Tongue (tissue), 2 donors: ENCODE results near the gene HM13. TPM values are rescaled to one million over a fixed set of nuclear protein-coding genes. Genes with fewer than 3 reads are reported as not detected.
"Not testable (repeated sequence)": the region's sequence is repeated elsewhere in the genome, so short reads cannot be mapped to it uniquely, and the experiment has no call there.

Experiments
- DNase-seq: peaks from one replicate; pipeline ENCODE4 v3.0.0-alpha.2; 2015
- total RNA-seq: library from RNA; depleted of rRNA; stranded (reverse); fragments of >200 nt; gene quantifications from one replicate; pipeline ENCODE4 v1.2.3, GENCODE V29; 2014

The HM13 gene
- total RNA-seq, 1 donor from 2014 or later: 44.3 TPM

DNA sequence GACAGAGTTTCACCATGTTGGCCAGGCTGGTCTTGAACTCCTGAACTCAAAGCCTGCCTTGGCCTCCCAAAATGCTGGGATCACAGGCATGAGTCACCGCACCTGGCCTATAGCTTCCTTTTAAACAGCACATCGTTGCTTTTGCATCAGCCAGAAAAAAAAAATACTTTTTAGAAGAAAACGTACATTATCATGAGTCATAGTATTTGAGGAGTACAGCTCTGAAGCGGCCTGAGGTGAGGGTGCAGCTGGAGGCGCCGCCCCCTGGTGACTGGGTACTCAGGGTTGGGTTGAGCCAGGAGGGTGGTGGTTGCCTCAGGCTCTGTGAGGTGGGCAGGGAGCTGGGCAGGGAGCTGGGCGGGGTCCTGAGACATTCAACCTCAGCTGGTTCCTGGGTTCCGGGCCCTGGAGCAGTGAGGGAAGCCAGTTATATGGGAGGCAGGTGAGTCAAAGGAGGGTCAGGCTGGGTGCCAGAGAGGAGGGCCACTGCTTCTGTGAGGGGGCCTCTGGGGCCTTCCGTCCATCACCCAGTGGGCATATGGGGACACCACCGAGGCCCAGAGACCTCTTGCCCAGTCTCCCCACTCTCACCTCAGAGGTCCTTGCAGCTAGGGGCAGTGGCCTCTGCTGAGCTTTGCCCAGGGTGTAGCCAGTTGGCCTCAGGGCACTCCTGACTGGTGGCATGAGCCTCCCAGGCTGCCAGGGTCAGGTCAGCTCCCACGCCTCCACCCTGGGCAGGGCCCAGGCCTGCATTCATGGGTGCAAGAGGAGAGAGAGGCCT is 79.2 kb downstream of the HM13 start:
- peak; percentile 48 for DNase-seq

DNA sequence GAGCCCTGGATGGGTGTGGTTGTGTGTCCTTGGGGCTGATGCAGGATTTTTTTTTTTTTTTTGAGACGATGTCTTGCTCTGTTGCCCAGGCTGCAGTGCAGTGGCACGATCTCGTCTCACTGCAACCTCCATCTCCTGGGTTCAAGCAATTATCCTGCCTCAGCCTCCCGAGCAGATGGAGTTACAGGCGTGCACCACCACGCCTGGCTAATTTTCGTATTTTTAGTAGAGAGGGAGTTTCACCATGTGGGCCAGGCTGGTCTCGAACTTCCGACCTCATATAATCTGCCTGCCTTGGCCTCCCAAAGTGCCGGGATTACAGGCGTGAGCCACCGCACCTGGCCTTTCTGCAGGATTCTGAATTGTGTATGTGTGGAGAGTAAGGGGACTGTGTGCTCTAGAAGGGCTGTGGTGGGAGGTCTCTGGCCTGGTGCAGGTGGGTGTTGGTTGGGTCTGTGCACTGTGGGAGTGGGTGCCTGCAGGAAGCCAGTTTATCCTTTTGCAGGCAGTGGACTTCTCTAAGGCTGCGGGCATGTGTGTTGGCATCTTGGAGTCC is 79.8 kb downstream of the HM13 start:
- no peak for DNase-seq

- DNase-seq: no peak
Measured at GRCh38 chr20:31594558-31595379, 80.5 kb downstream of the HM13 start.

GRCh38 chr20:31595380-31595653 is 81.1 kb downstream of the HM13 start:
- DNase-seq: no peak

DNA sequence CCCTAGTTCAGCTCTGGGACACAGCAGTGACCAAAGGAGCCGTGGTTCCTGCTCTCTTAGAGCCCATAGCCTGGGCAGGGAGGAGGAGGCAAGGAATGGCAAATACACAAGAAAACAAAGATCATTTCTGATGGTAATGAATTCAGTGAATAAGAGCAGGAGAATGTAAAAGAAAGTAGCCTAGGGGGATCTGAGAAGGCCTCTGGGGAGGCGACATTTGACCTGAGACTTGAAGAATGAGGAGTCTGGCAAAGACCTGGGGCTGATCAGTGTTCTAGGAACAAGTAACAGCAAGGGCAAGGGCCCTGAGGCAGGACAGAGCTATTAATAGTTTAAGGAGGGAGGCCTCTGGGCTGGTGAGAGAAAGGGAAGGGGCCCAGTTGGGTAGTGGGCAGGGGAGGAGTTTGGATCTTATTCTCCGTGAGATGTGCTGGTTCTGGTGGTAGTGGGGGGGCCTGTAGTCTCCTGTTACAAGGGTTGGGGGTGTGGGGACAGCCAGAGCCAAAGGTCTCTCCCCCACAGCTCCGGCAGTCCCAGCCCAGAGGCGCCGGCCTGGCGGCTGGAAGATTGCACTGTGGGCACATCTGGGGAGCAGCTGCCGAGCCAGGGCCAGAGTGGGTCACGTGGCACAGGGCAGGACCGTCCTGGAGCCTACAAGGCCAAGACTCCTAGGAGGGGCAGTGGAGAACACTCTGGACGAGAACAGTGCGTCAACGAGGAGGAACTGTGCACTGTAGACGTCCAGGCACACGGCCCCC is 81.6 kb downstream of the HM13 start:
- DNase-seq: peak; percentile 84

GRCh38 chr20:31596412-31596715 is 82.1 kb downstream of the HM13 start:
- not testable (repeated sequence) for DNase-seq

DNA sequence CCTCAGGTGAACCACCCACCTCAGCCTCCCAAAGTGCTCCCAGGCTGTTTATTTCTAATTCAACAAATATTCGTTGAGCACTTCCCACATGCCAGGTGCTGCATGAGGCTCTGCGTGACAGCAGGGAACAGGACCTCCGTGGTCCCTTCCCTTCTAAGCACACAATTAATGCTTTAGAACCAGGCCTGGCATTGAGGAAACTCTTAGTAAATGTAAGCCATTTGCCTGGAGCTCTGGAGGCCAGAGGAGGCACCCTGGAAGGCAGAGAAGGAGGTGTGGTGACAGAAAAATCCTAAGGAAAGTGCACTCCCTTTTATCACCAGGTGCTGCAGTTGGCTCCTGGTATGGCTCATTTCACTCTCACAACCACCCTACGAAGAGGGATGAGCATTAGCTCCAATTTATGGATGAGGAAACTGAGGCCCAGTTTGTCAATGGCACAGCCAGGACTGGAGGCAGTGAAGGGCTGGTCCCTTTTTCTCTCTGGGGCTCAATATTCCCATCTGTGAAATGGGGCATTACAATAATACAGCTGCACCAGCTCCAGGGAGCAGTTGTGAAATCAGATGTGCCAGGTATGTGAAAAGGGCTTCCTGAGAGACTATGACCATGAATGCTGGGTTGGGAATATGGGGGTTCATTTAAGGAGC is 82.7 kb downstream of the HM13 start:
- no peak for DNase-seq

- no peak for DNase-seq
Measured at GRCh38 chr20:31597481-31597855, 83.2 kb downstream of the HM13 start.

- no peak for DNase-seq
Measured at GRCh38 chr20:31602431-31602778, 88.2 kb downstream of the HM13 start.

GRCh38 chr20:31602779-31603441 is 88.7 kb downstream of the HM13 start:
- no peak for DNase-seq

- peak; percentile 99 for DNase-seq
Measured at GRCh38 chr20:31603822-31604566, 89.8 kb downstream of the HM13 start.

GRCh38 chr20:31604567-31605030 is 90.4 kb downstream of the HM13 start:
- DNase-seq: no peak

DNA sequence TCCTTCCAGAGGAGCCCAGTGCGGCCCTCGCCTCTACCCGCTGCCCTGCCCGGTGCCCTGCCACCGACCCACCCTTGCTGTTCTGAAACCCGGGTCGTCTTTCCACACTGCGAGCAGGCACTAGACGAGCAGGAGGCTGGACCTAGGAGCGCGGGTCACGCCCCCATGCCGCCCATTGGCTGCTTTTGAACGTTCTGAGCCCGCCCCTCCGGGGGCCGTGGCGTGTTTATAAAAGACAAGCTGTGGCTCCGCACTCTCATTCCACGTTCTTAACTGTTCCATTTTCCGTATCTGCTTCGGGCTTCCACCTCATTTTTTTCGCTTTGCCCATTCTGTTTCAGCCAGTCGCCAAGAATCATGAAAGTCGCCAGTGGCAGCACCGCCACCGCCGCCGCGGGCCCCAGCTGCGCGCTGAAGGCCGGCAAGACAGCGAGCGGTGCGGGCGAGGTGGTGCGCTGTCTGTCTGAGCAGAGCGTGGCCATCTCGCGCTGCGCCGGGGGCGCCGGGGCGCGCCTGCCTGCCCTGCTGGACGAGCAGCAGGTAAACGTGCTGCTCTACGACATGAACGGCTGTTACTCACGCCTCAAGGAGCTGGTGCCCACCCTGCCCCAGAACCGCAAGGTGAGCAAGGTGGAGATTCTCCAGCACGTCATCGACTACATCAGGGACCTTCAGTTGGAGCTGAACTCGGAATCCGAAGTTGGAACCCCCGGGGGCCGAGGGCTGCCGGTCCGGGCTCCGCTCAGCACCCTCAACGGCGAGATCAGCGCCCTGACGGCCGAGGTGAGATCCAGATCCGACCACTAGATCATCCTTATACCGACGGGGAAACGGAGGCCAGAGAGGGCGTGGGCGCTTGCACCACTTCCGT is 91.0 kb downstream of the HM13 start, which contains the start of gene ID1:
Gene ID1 (plus strand): TSS at position 259 of the 871 bp plus-strand sequence. CDS start 99 bp downstream, at position 358.
- DNase-seq: peak; percentile 99

DNA sequence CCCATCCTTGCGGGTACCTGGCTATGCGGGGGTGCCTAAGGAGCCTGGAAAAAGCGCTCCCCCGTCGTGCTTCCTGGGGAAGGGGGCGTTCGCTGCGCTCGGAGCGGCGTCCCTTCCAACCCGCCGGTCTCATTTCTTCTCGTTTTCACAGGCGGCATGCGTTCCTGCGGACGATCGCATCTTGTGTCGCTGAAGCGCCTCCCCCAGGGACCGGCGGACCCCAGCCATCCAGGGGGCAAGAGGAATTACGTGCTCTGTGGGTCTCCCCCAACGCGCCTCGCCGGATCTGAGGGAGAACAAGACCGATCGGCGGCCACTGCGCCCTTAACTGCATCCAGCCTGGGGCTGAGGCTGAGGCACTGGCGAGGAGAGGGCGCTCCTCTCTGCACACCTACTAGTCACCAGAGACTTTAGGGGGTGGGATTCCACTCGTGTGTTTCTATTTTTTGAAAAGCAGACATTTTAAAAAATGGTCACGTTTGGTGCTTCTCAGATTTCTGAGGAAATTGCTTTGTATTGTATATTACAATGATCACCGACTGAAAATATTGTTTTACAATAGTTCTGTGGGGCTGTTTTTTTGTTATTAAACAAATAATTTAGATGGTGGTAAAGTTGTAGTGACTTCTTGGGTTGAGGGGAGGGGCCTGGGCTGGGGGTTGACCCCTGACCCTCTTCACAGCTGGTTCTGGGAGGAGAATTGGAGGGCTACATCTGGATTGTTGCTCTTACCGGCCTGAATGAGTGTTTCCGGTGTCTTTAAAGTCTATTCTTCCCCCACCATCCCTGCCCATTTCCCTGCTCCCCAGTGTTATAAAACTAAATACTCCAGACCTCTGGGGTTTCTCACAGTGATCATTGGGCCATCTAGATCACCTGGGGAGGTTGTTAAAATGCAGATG is 91.9 kb downstream of the HM13 start:
- DNase-seq: peak; percentile 53

GRCh38 chr20:31606804-31607639 is 92.8 kb downstream of the HM13 start:
- peak; percentile 89 for DNase-seq

DNA sequence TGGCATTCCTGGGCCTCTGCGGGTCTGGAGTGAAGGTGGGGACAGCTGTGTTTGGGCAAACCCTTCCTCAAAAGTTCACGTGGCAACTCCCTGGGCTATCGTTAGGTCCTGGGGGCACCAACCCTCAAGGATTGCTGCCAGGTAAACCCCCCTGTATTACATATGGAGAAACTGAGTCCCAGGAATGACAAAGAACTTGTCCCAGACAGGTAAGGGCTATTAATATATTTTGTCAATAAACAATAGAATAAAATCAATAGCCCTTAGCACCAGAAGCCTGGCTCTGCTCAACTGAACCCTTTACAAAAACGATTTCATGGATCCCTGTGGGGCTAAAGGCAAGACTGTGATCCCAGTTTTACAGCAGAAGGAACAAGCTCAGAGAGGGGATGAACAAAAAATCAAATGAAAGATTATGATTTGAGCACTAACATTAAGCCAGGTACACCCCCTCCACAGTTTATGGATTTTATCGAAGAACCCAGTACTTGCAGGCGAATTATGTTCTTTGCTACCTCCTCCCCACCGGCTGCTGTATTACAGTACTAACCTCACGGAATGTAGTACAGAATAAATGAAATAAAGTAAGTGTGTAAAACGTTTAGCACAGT is 93.5 kb downstream of the HM13 start:
- no peak for DNase-seq

- peak; percentile 94 for DNase-seq
Measured at GRCh38 chr20:31608251-31608945, 94.2 kb downstream of the HM13 start.
